ENCODE results near the gene TTC28.

TTC28 gene

GRCh38 chr22:28120691-28121592 lies 558.7 kb downstream of the TTC28 start:
- Mint-ChIP-seq H3K4me1 (peaks cover 10% of the 10 kb centered on the region), H3K27ac (no peak overlapping the region), H3K27me3 (ENCODE audit: low read depth, poor library complexity) (peaks cover 5% of the 10 kb centered on the region), H3K36me3 (ENCODE audit: low read depth) (peaks cover 5% of the 10 kb centered on the region), H3K4me3 (no peak overlapping the region), H3K9me3 (peaks cover 8% of the 10 kb centered on the region)
- DNase-seq, result no peak
- no peak for TF ChIP-seq CTCF (IDR thresholded peaks at IDR 0.05)

- no peak for DNase-seq
- Mint-ChIP-seq H3K27me3 (ENCODE audit: low read depth, poor library complexity) (peaks cover 5% of the 10 kb centered on the region), H3K9me3 (peaks cover 8% of the 10 kb centered on the region), H3K36me3 (ENCODE audit: low read depth) (peaks cover 3% of the 10 kb centered on the region), H3K27ac (no peak overlapping the region), H3K4me1 (peaks cover 10% of the 10 kb centered on the region), H3K4me3 (no peak overlapping the region)
- no peak for TF ChIP-seq CTCF (IDR thresholded peaks at IDR 0.05)
Measured at GRCh38 chr22:28118957-28119631, 560.5 kb downstream of the TTC28 start.

GRCh38 chr22:28116219-28116673 lies 563.4 kb downstream of the TTC28 start:
- no peak for DNase-seq
- H3K4me3 Mint-ChIP-seq, result no peak overlapping the region
- TF ChIP-seq CTCF (IDR thresholded peaks at IDR 0.05), result no peak
- H3K36me3 Mint-ChIP-seq (ENCODE audit: low read depth), result no peaks in the 10 kb centered on the region
- H3K27me3 Mint-ChIP-seq (ENCODE audit: low read depth, poor library complexity), result peaks cover 5% of the 10 kb centered on the region
- peaks cover 27% of the 10 kb centered on the region for H3K4me1 Mint-ChIP-seq
- peak overlapping the region; percentile 77 for H3K27ac Mint-ChIP-seq
- no peaks in the 10 kb centered on the region for H3K9me3 Mint-ChIP-seq

- H3K4me1 Mint-ChIP-seq, result peaks cover 27% of the 10 kb centered on the region
- peaks cover 5% of the 10 kb centered on the region for H3K27me3 Mint-ChIP-seq (ENCODE audit: low read depth, poor library complexity)
- no peak for DNase-seq
Measured at GRCh38 chr22:28115426-28115825, 564.2 kb downstream of the TTC28 start.

GRCh38 chr22:28112548-28113043 lies 567.0 kb downstream of the TTC28 start:
- DNase-seq, result peak; percentile 7
- Mint-ChIP-seq H3K9me3 (no peaks in the 10 kb centered on the region), H3K4me3 (no peak overlapping the region), H3K27me3 (ENCODE audit: low read depth, poor library complexity) (peaks cover 5% of the 10 kb centered on the region), H3K36me3 (ENCODE audit: low read depth) (peaks cover 2% of the 10 kb centered on the region), H3K4me1 (peaks cover 27% of the 10 kb centered on the region), H3K27ac (peak overlapping the region; percentile 73)
- no peak for TF ChIP-seq CTCF (IDR thresholded peaks at IDR 0.05)

More at GRCh38 chr22:28115426-28115825, 564.2 kb downstream of the TTC28 start:
- Mint-ChIP-seq H3K36me3 (ENCODE audit: low read depth) (no peaks in the 10 kb centered on the region), H3K4me3 (no peak overlapping the region), H3K9me3 (no peaks in the 10 kb centered on the region), H3K27ac (no peak overlapping the region)
- no peak for TF ChIP-seq CTCF (IDR thresholded peaks at IDR 0.05)
